IMR-90 (cell line): Measurements from ENCODE around the gene CCR9.

ENCODE experiments used
- CTCF ChIP-seq: conservative IDR thresholded peaks from 2 replicates; pipeline ENCODE4 v1.5.1; 2012; ENCODE audit warnings: mild to moderate bottlenecking, low read depth, low read length, improper control_type of control experiment
- MAFK ChIP-seq: IDR thresholded peaks from 2 replicates; pipeline ENCODE4 v1.6.1; 2012; ENCODE audit warnings: low read depth, low read length, improper control_type of control experiment
- POLR2A ChIP-seq: IDR thresholded peaks from 2 replicates; pipeline ENCODE4 v1.6.1; 2012; ENCODE audit warnings: mild to moderate bottlenecking, low read depth, low read length
- RFX5 ChIP-seq: IDR thresholded peaks from 2 replicates; pipeline ENCODE4 v1.8.0; 2012; ENCODE audit warnings: low read depth, mild to moderate bottlenecking, low read length, moderate library complexity
- USF2 ChIP-seq: fragments of 150-350 bp; IDR thresholded peaks from 2 replicates; pipeline ENCODE4 v1.6.1; 2017; ENCODE audit warnings: mild to moderate bottlenecking, antibody characterized with exemption, low read length, low read depth

- TF ChIP-seq CTCF (no peak), USF2 (no peak), MAFK (no peak), POLR2A (no peak), RFX5 (no peak)
These were observed 27.4 kb upstream of the CCR9 start for GRCh38 chr3:45858809-45859543.
